Caco-2 (cell line): Measurements from ENCODE around the gene INPP5D. TPM values are rescaled to one million over a fixed set of nuclear protein-coding genes. Genes with fewer than 3 reads are reported as not detected.

Source experiments
- BruUV-seq: library from RNA; stranded (reverse); fragments of 400-500 nt; replicated peaks from 2 replicates; lab custom pipeline; 2021; lab: Mats Ljungman, UMichigan
- CTCF ChIA-PET: fragments of 300-600 bp; sonication (Branson Sonifier 250); formaldehyde crosslinking; loops from one replicate; lab custom pipeline; 2022; ENCODE audit warnings: antibody characterized with exemption; lab: Charles Lee
- POLR2A ChIA-PET: fragments of 300-600 bp; sonication (Branson Sonifier 250); formaldehyde crosslinking; loops from one replicate; lab custom pipeline; 2022; ENCODE audit warnings: antibody characterized with exemption; lab: Charles Lee
- DNase-seq, 2 experiments: peaks; one replicate each; pipeline versions ENCODE4 v3.0.0 to v3.0.0-alpha.2; 2020 to 2022
- H3K27me3 ChIP-seq: replicated peaks from 2 replicates; pipeline ENCODE4 v1.6.0; 2011; ENCODE audit warnings: low read length; ENCODE audit not compliant: control insufficient read depth, insufficient read depth
- H3K36me3 ChIP-seq: 2 replicates; pipeline ENCODE4 v1.5.1; 2011; ENCODE audit warnings: low read length; ENCODE audit not compliant: control insufficient read depth, insufficient read depth
- H3K4me1 ChIP-seq: fragments of 250-450 bp; sonication (Bioruptor Pico); 2 replicates; pipeline ENCODE4 v1.5.1; 2020; ENCODE audit warnings: mild to moderate bottlenecking
- H3K4me3 ChIP-seq: 2 replicates; pipeline ENCODE4 v1.5.1; 2011; ENCODE audit warnings: low read depth, mild to moderate bottlenecking, control low read depth, low read length
- H3K9me3 ChIP-seq: fragments of 250-450 bp; sonication (Bioruptor Pico); 2 replicates; pipeline ENCODE4 v1.5.1; 2020; ENCODE audit warnings: mild to moderate bottlenecking, moderate library complexity
- H3K27ac Mint-ChIP-seq: one replicate; pipeline ENCODE4 v1.8.0; 2022; ENCODE audit warnings: mixed read lengths; ENCODE audit not compliant: unreplicated experiment
- H3K27me3 Mint-ChIP-seq: one replicate; pipeline ENCODE4 v1.8.0; 2022; ENCODE audit warnings: mixed read lengths; ENCODE audit not compliant: insufficient read depth, unreplicated experiment
- H3K36me3 Mint-ChIP-seq: one replicate; pipeline ENCODE4 v1.8.0; 2022; ENCODE audit warnings: mild to moderate bottlenecking, mixed read lengths; ENCODE audit not compliant: insufficient read depth, unreplicated experiment
- H3K4me1 Mint-ChIP-seq: one replicate; pipeline ENCODE4 v1.8.0; 2022; ENCODE audit warnings: low read depth, mixed read lengths; ENCODE audit not compliant: unreplicated experiment
- H3K4me3 Mint-ChIP-seq: one replicate; pipeline ENCODE4 v1.8.0; 2022; ENCODE audit warnings: mild to moderate bottlenecking, moderate library complexity, mixed read lengths; ENCODE audit not compliant: unreplicated experiment
- H3K9me3 Mint-ChIP-seq: one replicate; pipeline ENCODE4 v1.8.0; 2022; ENCODE audit warnings: mixed read lengths; ENCODE audit not compliant: unreplicated experiment
- CTCF ChIP-seq, 2 experiments: fragments of 200-600 bp in 1 of 2; IDR thresholded peaks; 1 replicate in 1 of 2; 2 replicates in 1 of 2; pipeline versions ENCODE4 v1.5.1 to v1.8.0; 2011 to 2022; ENCODE audit warnings: antibody characterized with exemption in 1 of 2, control low read depth in 1 of 2, inconsistent platforms in 1 of 2, low read depth in 1 of 2, low read length in 1 of 2, mild to moderate bottlenecking in 1 of 2, moderate library complexity in 1 of 2; ENCODE audit not compliant: insufficient read depth in 1 of 2, severe bottlenecking in 1 of 2, unreplicated experiment in 1 of 2
- intact Hi-C: fragments of 100-400 bp; cut with micrococcal nuclease; formaldehyde crosslinking; loops from one replicate; pipeline ENCODE4 v1.10.0; 2022; ENCODE audit not compliant: unreplicated experiment
- total RNA-seq: library from RNA; stranded (reverse); gene quantifications from 2 replicates; pipeline ENCODE4 v1.2.3, GENCODE V29; 2022

Gene INPP5D
- total RNA-seq, 1 experiment from 2014 or later, result not detected

GRCh38 chr2:233211548-233211895 is 151.4 kb downstream of the INPP5D start:
- no peaks in the 10 kb centered on the region for H3K4me1 ChIP-seq
- Mint-ChIP-seq H3K27me3 (no peaks in the 10 kb centered on the region), H3K36me3 (no peaks in the 10 kb centered on the region), H3K27ac (no peak overlapping the region), H3K4me1 (no peaks in the 10 kb centered on the region), H3K9me3 (no peaks in the 10 kb centered on the region), H3K4me3 (no peak overlapping the region)
- H3K36me3 ChIP-seq, result no peaks in the 10 kb centered on the region
- intact Hi-C loops, result no loop called here
- DNase-seq, result no peak
- ChIA-PET POLR2A (no interaction called here), CTCF (no interaction called here)
- TF ChIP-seq CTCF (IDR thresholded peaks at IDR 0.05; ENCODE audit: insufficient read depth in 1 of 2, low read depth in 1 of 2, low read length in 1 of 2, severe bottlenecking in 1 of 2, unreplicated experiment in 1 of 2), result no peak
- BruUV-seq, result no TSS peak
- no peak overlapping the region for H3K4me3 ChIP-seq
- H3K27me3 ChIP-seq, result no peaks in the 10 kb centered on the region
- H3K9me3 ChIP-seq, result no peaks in the 10 kb centered on the region

- Mint-ChIP-seq H3K27me3 (no peaks in the 10 kb centered on the region), H3K9me3 (no peaks in the 10 kb centered on the region), H3K4me3 (no peak overlapping the region), H3K4me1 (no peaks in the 10 kb centered on the region), H3K36me3 (no peaks in the 10 kb centered on the region), H3K27ac (no peak overlapping the region)
- H3K4me3 ChIP-seq, result no peak overlapping the region
- ChIA-PET CTCF (no interaction called here), POLR2A (no interaction called here)
- H3K36me3 ChIP-seq, result no peaks in the 10 kb centered on the region
- no peak for TF ChIP-seq CTCF (IDR thresholded peaks at IDR 0.05; ENCODE audit: insufficient read depth in 1 of 2, low read depth in 1 of 2, low read length in 1 of 2, severe bottlenecking in 1 of 2, unreplicated experiment in 1 of 2)
- no peaks in the 10 kb centered on the region for H3K9me3 ChIP-seq
- intact Hi-C loops, result no loop called here
- no peaks in the 10 kb centered on the region for H3K27me3 ChIP-seq
- DNase-seq, result no peak
- H3K4me1 ChIP-seq, result no peaks in the 10 kb centered on the region
- no TSS peak for BruUV-seq
Observed at GRCh38 chr2:233213011-233213410, 152.9 kb downstream of the INPP5D start.

- Histone ChIP-seq H3K4me3 (no peak overlapping the region), H3K4me1 (no peaks in the 10 kb centered on the region), H3K9me3 (no peaks in the 10 kb centered on the region), H3K27me3 (no peaks in the 10 kb centered on the region), H3K36me3 (no peaks in the 10 kb centered on the region)
- ChIA-PET POLR2A (no interaction called here), CTCF (no interaction called here)
- Mint-ChIP-seq H3K4me1 (no peaks in the 10 kb centered on the region), H3K36me3 (no peaks in the 10 kb centered on the region), H3K27ac (no peak overlapping the region), H3K27me3 (no peaks in the 10 kb centered on the region), H3K4me3 (no peak overlapping the region), H3K9me3 (no peaks in the 10 kb centered on the region)
- BruUV-seq, result no TSS peak
- DNase-seq, result no peak
- TF ChIP-seq CTCF (IDR thresholded peaks at IDR 0.05; ENCODE audit: insufficient read depth in 1 of 2, low read depth in 1 of 2, low read length in 1 of 2, severe bottlenecking in 1 of 2, unreplicated experiment in 1 of 2), result no peak
- intact Hi-C loops, result no loop called here
Observed at GRCh38 chr2:233213975-233214374, 153.8 kb downstream of the INPP5D start.
